SKM-1 (cell line): Measurements from ENCODE around the gene NEGR1.
"Not testable (repeated sequence)": the region's sequence is repeated elsewhere in the genome, so short reads cannot be mapped to it uniquely, and the experiment has no call there.

Experiments used
- DNase-seq: peaks from one replicate; lab custom pipeline; 2025; ENCODE audit not compliant: unreplicated experiment; lab: John Stamatoyannopoulos, UW

NEGR1 gene

DNA sequence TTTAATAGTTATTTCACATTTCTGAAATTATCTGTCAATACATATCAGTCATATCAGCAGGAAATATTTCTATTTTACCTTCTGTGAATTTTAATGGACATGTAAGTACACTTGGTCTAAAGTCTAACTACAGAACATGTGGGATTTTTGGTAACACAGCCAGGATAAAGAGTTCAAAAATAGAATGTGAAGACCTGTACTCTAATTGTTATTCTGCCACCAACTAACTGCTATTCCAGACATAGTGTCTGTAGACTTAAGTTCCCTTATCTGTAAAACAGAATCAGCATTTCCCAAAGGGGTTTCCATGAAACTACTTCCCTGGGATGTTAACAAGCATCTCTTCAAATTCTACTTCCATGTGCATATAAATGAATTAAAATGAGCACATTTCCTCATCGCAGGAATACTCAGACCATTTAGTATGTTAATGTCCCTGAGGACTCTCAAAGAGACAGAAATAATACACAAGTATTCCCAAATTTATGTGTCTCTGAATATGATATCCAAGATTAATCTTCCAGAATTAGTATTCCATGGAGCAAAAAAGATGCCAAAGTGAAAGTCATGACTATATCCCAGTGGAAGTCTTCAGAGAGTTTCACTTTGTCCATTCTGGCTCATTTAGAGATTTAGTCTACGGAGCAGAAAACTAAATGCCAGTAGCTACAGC lies 325.6 kb downstream of the NEGR1 start:
- no peak for DNase-seq

DNA sequence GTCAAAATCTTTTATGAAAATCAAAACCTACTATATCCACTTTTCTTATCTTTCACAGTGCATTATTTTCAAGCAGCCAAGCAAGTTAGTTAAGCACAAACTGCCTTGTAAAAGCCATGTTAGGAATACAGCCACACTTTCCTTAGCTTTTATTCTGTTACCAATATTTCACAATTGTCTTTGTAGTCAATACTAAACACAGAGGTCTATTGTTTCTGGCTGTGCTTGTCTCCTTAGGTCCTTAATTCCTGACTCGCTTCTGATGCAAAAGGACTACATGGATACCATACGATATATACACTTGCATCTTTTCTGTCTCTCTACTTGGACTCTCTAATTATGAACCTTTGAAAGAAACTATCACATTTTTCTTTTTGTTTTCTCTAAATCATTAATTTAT lies 331.8 kb downstream of the NEGR1 start:
- no peak for DNase-seq

GRCh38 chr1:71949681-71950080 lies 332.7 kb downstream of the NEGR1 start:
- DNase-seq, result no peak

DNA sequence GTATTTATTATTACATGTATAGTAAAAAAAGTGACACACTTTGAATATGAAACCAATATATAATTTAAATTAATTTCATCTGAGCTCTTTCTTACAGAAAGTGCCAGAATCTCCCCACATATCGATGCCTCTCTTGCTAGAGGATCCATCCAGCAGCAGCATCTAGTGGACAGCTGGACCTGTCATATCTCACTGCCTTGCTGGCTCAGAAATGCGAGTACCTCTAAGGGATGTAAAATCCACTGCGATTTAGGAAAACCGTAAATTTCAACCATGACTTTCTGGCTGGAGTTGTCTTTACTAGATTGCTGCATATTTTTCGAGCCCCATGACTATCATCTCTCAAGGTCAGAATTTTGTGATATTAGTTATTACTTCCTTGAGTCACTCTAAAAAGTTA lies 333.8 kb downstream of the NEGR1 start:
- DNase-seq, result no peak

GRCh38 chr1:71944006-71944405 lies 338.3 kb downstream of the NEGR1 start:
- no peak for DNase-seq

DNA sequence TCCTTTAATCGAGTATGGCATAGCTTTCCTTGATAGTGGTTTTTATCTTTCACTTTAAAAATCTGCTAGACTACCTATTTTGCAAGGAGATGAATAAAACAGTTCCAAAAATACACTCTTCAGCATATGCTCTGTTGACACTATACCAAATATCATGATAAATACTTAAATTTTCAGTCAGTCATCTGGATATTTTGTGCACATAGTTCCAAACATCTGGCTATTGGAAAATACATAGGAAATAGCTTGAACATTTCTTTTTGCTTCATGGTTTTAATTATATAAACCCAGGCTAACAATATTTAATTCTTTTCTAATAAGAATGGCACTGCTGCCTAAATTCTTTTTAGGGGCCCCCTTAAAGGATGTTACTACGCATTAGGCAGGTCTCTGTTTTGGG lies 342.1 kb downstream of the NEGR1 start:
- no peak for DNase-seq

- DNase-seq, result no peak
Measured at GRCh38 chr1:71930511-71930910, 351.8 kb downstream of the NEGR1 start.

DNA sequence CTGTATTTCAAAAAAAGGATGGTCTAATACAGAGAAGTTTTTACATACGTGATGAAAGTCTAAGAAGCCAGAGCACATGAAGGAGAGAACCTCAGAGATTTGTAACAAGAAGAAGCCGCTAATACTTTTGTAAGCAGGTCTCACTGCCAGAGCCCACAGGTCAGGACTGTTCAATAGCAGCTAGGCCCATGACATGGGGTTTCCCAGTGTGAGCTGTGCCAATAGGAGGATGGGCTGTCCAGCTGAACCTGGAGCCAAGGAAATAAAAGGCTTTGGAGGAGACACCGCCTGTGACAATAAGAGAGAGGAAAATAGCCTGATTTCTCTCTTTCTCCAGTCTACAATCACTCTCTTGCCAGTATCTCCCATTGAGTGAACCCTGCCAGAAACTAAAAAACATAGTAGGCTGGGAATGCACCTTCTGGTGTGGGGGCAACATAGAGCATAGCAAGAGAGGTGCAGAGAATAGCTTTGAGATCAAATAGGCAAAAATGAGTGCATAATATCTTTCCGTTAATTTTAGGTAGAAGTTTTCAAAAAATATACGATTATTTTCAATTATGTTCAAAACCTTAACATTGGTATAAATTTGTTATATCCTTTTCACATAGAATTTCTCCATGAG lies 360.3 kb downstream of the NEGR1 start:
- DNase-seq, result no peak

GRCh38 chr1:71921204-71921603 lies 361.1 kb downstream of the NEGR1 start:
- DNase-seq, result no peak

- no peak for DNase-seq
Measured at GRCh38 chr1:71920556-71920955, 361.8 kb downstream of the NEGR1 start.

- DNase-seq, result no peak
Measured at GRCh38 chr1:71919811-71920509, 362.4 kb downstream of the NEGR1 start.

GRCh38 chr1:71918630-71919029 lies 363.7 kb downstream of the NEGR1 start:
- no peak for DNase-seq

GRCh38 chr1:71916894-71917293 lies 365.4 kb downstream of the NEGR1 start:
- no peak for DNase-seq

- DNase-seq, result no peak
Measured at GRCh38 chr1:71914626-71915025, 367.7 kb downstream of the NEGR1 start.

DNA sequence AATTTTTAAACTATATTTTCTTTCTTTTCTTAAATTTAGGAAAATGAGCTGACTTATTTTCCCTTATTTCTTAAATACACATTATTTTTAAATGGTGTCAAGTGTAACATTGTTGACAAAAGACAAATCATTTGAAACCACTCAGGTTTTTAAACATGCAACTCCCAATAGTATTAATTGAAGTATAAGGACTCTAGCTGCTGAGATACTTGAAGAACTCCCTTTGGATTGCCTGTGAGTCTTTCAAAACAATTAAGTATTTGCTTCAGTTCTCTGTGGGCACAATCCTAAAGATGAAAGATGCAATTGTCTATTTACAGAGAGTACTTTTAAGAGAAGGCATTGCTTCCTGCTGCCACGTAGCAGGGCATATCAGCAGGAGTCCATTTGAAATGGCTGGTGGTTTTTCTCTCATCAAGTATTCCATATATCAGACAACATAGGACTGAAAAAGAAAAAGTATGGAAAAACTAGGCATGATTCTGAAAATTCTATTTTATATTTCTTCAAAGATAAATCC lies 373.4 kb downstream of the NEGR1 start:
- DNase-seq, result no peak

GRCh38 chr1:71908303-71908702 lies 374.0 kb downstream of the NEGR1 start:
- no peak for DNase-seq

- DNase-seq, result no peak
Measured at GRCh38 chr1:71899881-71900280, 382.5 kb downstream of the NEGR1 start.

GRCh38 chr1:71888166-71888565 lies 394.2 kb downstream of the NEGR1 start:
- DNase-seq, result not testable (repeated sequence)

DNA sequence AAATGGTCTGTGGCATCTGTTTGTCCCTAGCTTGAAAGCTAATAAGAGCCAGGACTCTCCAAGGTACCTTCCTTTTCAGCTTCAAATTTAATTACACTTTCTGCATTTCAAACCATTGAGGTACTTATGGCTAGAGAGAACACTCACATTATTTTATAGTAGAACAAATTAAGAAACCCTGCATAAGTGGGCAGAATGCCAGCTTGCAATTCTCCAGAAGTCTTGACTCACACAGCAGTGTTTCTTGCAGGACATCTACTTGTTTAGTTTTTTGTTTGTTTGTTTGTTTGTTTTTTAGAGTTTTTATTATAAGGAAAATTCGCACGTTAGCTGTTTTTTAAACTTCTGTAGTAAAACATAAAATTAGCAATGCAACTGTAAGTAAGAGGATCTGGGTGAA lies 397.2 kb downstream of the NEGR1 start:
- DNase-seq, result no peak

DNA sequence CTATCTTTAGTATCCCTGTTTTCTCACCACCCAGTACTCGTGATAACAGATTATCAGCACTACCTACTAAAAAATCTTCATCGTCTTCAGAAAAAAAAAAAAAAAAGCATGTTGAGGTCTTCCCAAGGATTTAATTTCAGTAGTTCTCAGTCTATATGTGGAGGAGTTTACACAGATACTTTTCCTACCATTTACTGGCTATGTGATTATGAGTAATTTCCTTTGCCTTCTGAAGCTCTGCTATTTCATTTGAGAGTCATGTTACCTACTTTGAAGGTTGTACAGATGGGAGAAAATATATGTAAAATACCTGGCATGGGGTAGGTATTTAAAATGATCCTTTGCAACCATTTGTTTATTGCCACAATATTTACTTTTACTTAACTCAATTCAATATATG lies 399.7 kb downstream of the NEGR1 start:
- no peak for DNase-seq

- no peak for DNase-seq
Measured at GRCh38 chr1:71882226-71882625, 400.1 kb downstream of the NEGR1 start.

- no peak for DNase-seq
Measured at GRCh38 chr1:71881611-71882010, 400.7 kb downstream of the NEGR1 start.
